Neuronal stem cell (in vitro differentiated cells): Measurements from ENCODE around the gene RILP.

Source experiments
- DNase-seq: peaks from one replicate; pipeline ENCODE4 v3.0.0-alpha.2; 2013; ENCODE audit warnings: low spot score
- H2AFZ ChIP-seq: one replicate; pipeline ENCODE4 v1.6.1; 2013; ENCODE audit warnings: mild to moderate bottlenecking, low read length, inconsistent platforms
- H2AK5ac ChIP-seq: 2 replicates; pipeline ENCODE4 v1.6.1; 2013; ENCODE audit warnings: low read depth, mild to moderate bottlenecking, inconsistent platforms, low read length, moderate library complexity, mixed read lengths
- H2BK120ac ChIP-seq: 2 replicates; pipeline ENCODE4 v1.6.1; 2013; ENCODE audit warnings: low read depth, mild to moderate bottlenecking, inconsistent platforms, low read length, moderate library complexity, mixed read lengths
- H2BK12ac ChIP-seq: one replicate; pipeline ENCODE4 v1.6.1; 2013; ENCODE audit warnings: low read length, inconsistent platforms
- H2BK15ac ChIP-seq: 2 replicates; pipeline ENCODE4 v1.6.1; 2013; ENCODE audit warnings: mild to moderate bottlenecking, low read length, inconsistent platforms, mixed read lengths
- H2BK5ac ChIP-seq: one replicate; pipeline ENCODE4 v1.6.1; 2013; ENCODE audit warnings: inconsistent platforms, mild to moderate bottlenecking, low read length, moderate library complexity
- H3K14ac ChIP-seq: one replicate; pipeline ENCODE4 v1.6.1; 2013; ENCODE audit warnings: low read length, inconsistent platforms
- H3K18ac ChIP-seq: 2 replicates; pipeline ENCODE4 v1.6.1; 2013; ENCODE audit warnings: low read length, inconsistent platforms
- H3K23ac ChIP-seq: 2 replicates; pipeline ENCODE4 v1.6.1; 2013; ENCODE audit warnings: low read depth, mild to moderate bottlenecking, mixed read lengths, low read length, inconsistent platforms; ENCODE audit not compliant: poor library complexity
- H3K27ac ChIP-seq: replicated peaks from 3 replicates; pipeline ENCODE4 v1.5.1; 2013; ENCODE audit warnings: low read length, inconsistent platforms
- H3K27me3 ChIP-seq, 3 experiments: 2 replicates each; pipeline ENCODE4 v1.6.1; 2013; ENCODE audit warnings: low read length in 3 of 3, mild to moderate bottlenecking in 2 of 3, inconsistent platforms in 1 of 3, low read depth in 1 of 3, mixed read lengths in 1 of 3, moderate library complexity in 1 of 3; ENCODE audit not compliant: control insufficient read depth in 3 of 3, insufficient read depth in 3 of 3
- H3K36me3 ChIP-seq, 2 donors: replicated peaks in 1 of 2; 2 replicates each; pipeline ENCODE4 v1.6.1; 2013; ENCODE audit warnings: low read length in 2 of 2; ENCODE audit not compliant: control insufficient read depth in 2 of 2, insufficient read depth in 2 of 2
- H3K4ac ChIP-seq: 2 replicates; pipeline ENCODE4 v1.6.1; 2013; ENCODE audit warnings: inconsistent platforms, mild to moderate bottlenecking, low read length, moderate library complexity
- H3K4me1 ChIP-seq, 2 donors: 1 replicate in 1 of 2; 2 replicates in 1 of 2; pipeline ENCODE4 v1.6.1; 2013; ENCODE audit warnings: low read length in 2 of 2, low read depth in 1 of 2; ENCODE audit not compliant: control insufficient read depth in 2 of 2, insufficient read depth in 1 of 2
- H3K4me2 ChIP-seq: one replicate; pipeline ENCODE4 v1.6.1; 2013; ENCODE audit warnings: mild to moderate bottlenecking, low read length, inconsistent platforms; ENCODE audit not compliant: insufficient read depth, poor library complexity, severe bottlenecking
- H3K4me3 ChIP-seq, 2 donors: 2 replicates each; pipeline ENCODE4 v1.5.1; 2013; ENCODE audit warnings: low read length in 2 of 2, mild to moderate bottlenecking in 2 of 2, inconsistent platforms in 1 of 2, moderate library complexity in 1 of 2
- H3K79me1 ChIP-seq: one replicate; pipeline ENCODE4 v1.6.1; 2013; ENCODE audit warnings: low read depth, mild to moderate bottlenecking, inconsistent platforms, low read length, moderate library complexity
- H3K9ac ChIP-seq: one replicate; pipeline ENCODE4 v1.6.1; 2013; ENCODE audit warnings: mild to moderate bottlenecking, low read depth, low read length, inconsistent platforms; ENCODE audit not compliant: poor library complexity
- H3K9me3 ChIP-seq, 2 donors: replicated peaks in 1 of 2; 2 replicates each; pipeline versions ENCODE3 to v1.6.1; 2013; ENCODE audit warnings: low read length in 2 of 2, mild to moderate bottlenecking in 2 of 2, inconsistent platforms in 1 of 2, low read depth in 1 of 2, mixed read lengths in 1 of 2, moderate library complexity in 1 of 2; ENCODE audit not compliant: control insufficient read depth in 2 of 2, insufficient read depth in 1 of 2
- H4K8ac ChIP-seq: one replicate; pipeline ENCODE4 v1.6.1; 2013; ENCODE audit warnings: low read depth, mild to moderate bottlenecking, inconsistent platforms, low read length, moderate library complexity
- H4K91ac ChIP-seq: one replicate; pipeline ENCODE4 v1.6.1; 2013; ENCODE audit warnings: low read length, low read depth, mild to moderate bottlenecking, inconsistent platforms; ENCODE audit not compliant: poor library complexity
- WGBS, 2 donors: extraction: QIAGEN DNeasy Blood & Tissue Kit; methylation state at CpG; one replicate each; pipeline ENCODE4 v1.1.7; 2013; ENCODE audit warnings: missing lambda C conversion rate in 2 of 2, mixed read lengths in 1 of 2; ENCODE audit not compliant: insufficient read length in 2 of 2, insufficient replicate concordance in 1 of 2; ENCODE audit errors: extremely low coverage in 2 of 2; 5-methylcytosine and 5-hydroxymethylcytosine counted together

The RILP gene

GRCh38 chr17:1634841-1635650 lies 14.6 kb downstream of the RILP start:
- H3K9me3 ChIP-seq, result no peaks in the 10 kb centered on the region
- DNase-seq, result no peak
- peak overlapping the region; percentile 18 for H3K4me2 ChIP-seq
- peak overlapping the region; percentile 96 for H2BK15ac ChIP-seq
- H2BK5ac ChIP-seq, result peak overlapping the region; percentile 53
- no peak overlapping the region for H2AFZ ChIP-seq
- H4K91ac ChIP-seq, result no peak overlapping the region
- H3K18ac ChIP-seq, result peak overlapping the region; percentile 76
- no peaks in the 10 kb centered on the region for H3K79me1 ChIP-seq
- peaks cover 17 to 22% of the 10 kb centered on the region in 2 donors for H3K4me1 ChIP-seq
- H3K36me3 ChIP-seq, result no peaks in the 10 kb centered on the region
- peak overlapping the region; percentile 71 for H3K14ac ChIP-seq
- peak overlapping the region; percentile 90 for H2AK5ac ChIP-seq
- no CpG with 5 or more reads among the region's 45 CpGs for WGBS, 2 donors
- no peak overlapping the region for H3K4me3 ChIP-seq
- no peak overlapping the region for H2BK120ac ChIP-seq
- H3K4ac ChIP-seq, result peak overlapping the region; percentile 89
- H3K27ac ChIP-seq, result no peak overlapping the region
- H3K23ac ChIP-seq, result no peak overlapping the region
- H3K9ac ChIP-seq, result no peak overlapping the region
- H2BK12ac ChIP-seq, result peak overlapping the region; percentile 94
- H3K27me3 ChIP-seq, result peaks cover 0 to 5% (median 0%) of the 10 kb centered on the region in 3 experiments
- H4K8ac ChIP-seq, result peak overlapping the region; percentile 65

DNA sequence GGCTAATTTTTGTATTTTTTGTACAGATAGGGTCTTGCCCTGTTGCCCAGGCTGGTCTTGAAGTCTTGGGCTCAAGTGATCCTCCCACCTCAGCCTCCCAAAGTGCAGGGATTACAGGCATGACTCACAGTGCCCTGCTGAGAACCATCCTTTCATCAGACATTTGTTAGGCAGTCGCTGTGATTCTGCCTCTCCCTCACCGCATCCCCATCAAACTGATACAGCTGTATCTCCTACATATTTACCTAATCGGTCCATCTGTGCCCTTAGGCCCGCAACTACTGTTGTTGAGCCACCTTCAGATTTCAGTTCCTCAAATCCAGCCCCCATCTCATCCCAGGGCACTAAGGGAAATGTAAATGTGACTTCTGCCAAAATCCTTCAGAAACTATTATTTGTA lies 19.0 kb downstream of the RILP start:
- no peak overlapping the region for H2BK12ac ChIP-seq
- peaks cover 0 to 11% (median 0%) of the 10 kb centered on the region in 3 experiments for H3K27me3 ChIP-seq
- no peaks in the 10 kb centered on the region for H3K79me1 ChIP-seq
- WGBS, 2 donors, result no CpG with 5 or more reads among the region's 4 CpGs
- peaks cover 0 to 17% of the 10 kb centered on the region in 2 donors for H3K36me3 ChIP-seq
- no peak overlapping the region for H2AK5ac ChIP-seq
- no peak overlapping the region for H3K9ac ChIP-seq
- H3K14ac ChIP-seq, result no peak overlapping the region
- no peak overlapping the region for H4K8ac ChIP-seq
- no peak for DNase-seq
- H3K4me2 ChIP-seq, result no peak overlapping the region
- no peak overlapping the region for H3K18ac ChIP-seq
- H2BK5ac ChIP-seq, result no peak overlapping the region
- H3K27ac ChIP-seq, result no peak overlapping the region
- H3K4me3 ChIP-seq, result no peak overlapping the region
- H3K23ac ChIP-seq, result no peak overlapping the region
- H4K91ac ChIP-seq, result no peak overlapping the region
- peaks cover 9 to 19% of the 10 kb centered on the region in 2 donors for H3K4me1 ChIP-seq
- H3K4ac ChIP-seq, result no peak overlapping the region
- peak overlapping the region; percentile 19 for H2BK15ac ChIP-seq
- no peak overlapping the region for H2BK120ac ChIP-seq
- no peaks in the 10 kb centered on the region for H3K9me3 ChIP-seq
- no peak overlapping the region for H2AFZ ChIP-seq

DNA sequence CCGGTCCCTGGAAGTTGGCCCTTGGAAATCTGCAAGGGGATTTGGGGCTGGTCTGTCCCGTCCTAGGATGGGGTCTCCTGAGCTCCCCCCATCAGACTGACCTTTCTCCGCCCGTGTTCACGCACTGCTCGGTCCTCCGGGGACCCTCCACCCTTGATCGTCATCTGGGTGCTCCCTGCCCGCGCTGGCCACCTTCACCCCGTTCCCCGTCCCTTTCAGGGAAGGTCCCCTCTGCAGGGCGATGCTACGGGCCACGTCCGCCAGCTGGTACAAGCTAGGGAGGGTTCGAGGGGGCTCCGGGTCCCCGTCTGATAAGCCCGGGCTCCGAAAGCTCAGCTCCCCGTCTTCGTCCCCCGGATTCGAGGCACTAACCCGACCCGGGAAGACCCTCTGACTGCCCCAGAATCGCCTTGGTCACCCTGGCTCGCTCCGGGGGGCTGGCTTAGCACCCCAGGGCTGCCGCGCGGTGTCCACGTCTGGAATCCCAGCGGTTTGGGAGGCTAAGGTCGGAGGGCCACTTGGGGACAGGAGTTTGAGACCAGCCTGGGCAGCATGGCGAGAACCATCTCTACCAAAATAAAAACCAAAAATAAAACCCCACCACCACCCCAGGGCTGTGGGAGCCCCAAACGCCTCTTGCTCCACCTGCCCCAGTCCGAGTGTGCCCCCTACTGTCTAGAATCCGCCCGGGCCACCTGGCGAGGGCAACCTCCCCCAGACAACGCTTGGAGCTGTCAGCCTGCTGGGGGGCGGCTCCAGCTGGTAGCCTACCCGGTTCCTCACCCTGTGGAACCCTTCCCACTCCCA lies 20.0 kb downstream of the RILP start:
- peak overlapping the region; percentile 98 for H3K18ac ChIP-seq
- peak overlapping the region; percentile 96 for H4K91ac ChIP-seq
- peak overlapping the region; percentile 92 for H3K23ac ChIP-seq
- peak overlapping the region; percentile 99 for H2AK5ac ChIP-seq
- peak overlapping the region; percentile 91 for H2BK5ac ChIP-seq
- peaks cover 0 to 11% (median 0%) of the 10 kb centered on the region in 3 experiments for H3K27me3 ChIP-seq
- peaks cover 0 to 27% of the 10 kb centered on the region in 2 donors for H3K36me3 ChIP-seq
- no CpG with 5 or more reads among the region's 45 CpGs for WGBS, 2 donors
- peak overlapping the region; percentile 98 for H2BK120ac ChIP-seq
- no peaks in the 10 kb centered on the region for H3K9me3 ChIP-seq
- peak overlapping the region; percentile 30 for H2BK12ac ChIP-seq
- H3K79me1 ChIP-seq, result no peaks in the 10 kb centered on the region
- DNase-seq, result no peak
- peak overlapping the region; percentile 74 for H2BK15ac ChIP-seq
- H3K4me2 ChIP-seq, result peak overlapping the region; percentile 96
- peak overlapping the region; percentile 72 for H3K14ac ChIP-seq
- peak overlapping the region; percentile 96 for H3K9ac ChIP-seq
- peak overlapping the region; percentile 82 for H2AFZ ChIP-seq
- peak overlapping the region; percentile 79 for H3K4ac ChIP-seq
- H4K8ac ChIP-seq, result peak overlapping the region; percentile 89
- peaks cover 11 to 27% of the 10 kb centered on the region in 2 donors for H3K4me1 ChIP-seq
- peak overlapping the region; percentile 91 for H3K27ac ChIP-seq
- peak overlapping the region; percentile 88 to 100 for H3K4me3 ChIP-seq
